Natural killer cell treated with Interleukin-12 subunit alpha and Interleukin-12 subunit beta and Interleukin-15 and Interleukin-18, amount 100 ng/mL, for 72 hours (primary cell): ENCODE data around the gene GALNT2. TPM values are rescaled to one million over a fixed set of nuclear protein-coding genes. Genes with fewer than 3 reads are reported as not detected.
A peak's percentile ranks its signal among the peaks of the same experiment; 100 is the strongest.

Source experiments
- ATAC-seq, 2 donors: fragments of 150-1000 bp; cut with Tn5 transposase in 1 of 2; sonication (Bioruptor Pico), chemical (Tn5 transposase) in 1 of 2; 2 replicates each; pipeline ENCODE4 v1.10.0; 2021
- DNase-seq: peaks from one replicate; pipeline ENCODE4 v3.0.0; 2022; ENCODE audit warnings: low spot score
- H3K27ac Mint-ChIP-seq, 2 donors: 1 replicate in 1 of 2; 2 replicates in 1 of 2; pipeline ENCODE4 v1.8.0; 2022; ENCODE audit warnings: mixed read lengths in 2 of 2, mild to moderate bottlenecking in 1 of 2, moderate library complexity in 1 of 2
- H3K27me3 Mint-ChIP-seq, 2 donors: 1 replicate in 1 of 2; 2 replicates in 1 of 2; pipeline ENCODE4 v1.8.0; 2022; ENCODE audit warnings: mixed read lengths in 2 of 2
- H3K36me3 Mint-ChIP-seq: one replicate; pipeline ENCODE4 v1.8.0; 2022; ENCODE audit warnings: mixed read lengths
- H3K4me1 Mint-ChIP-seq, 2 donors: 1 replicate in 1 of 2; 2 replicates in 1 of 2; pipeline ENCODE4 v1.8.0; 2022; ENCODE audit warnings: low read depth in 2 of 2, mixed read lengths in 2 of 2, mild to moderate bottlenecking in 1 of 2
- H3K4me3 Mint-ChIP-seq: one replicate; pipeline ENCODE4 v1.8.0; 2022; ENCODE audit warnings: mixed read lengths
- H3K9me3 Mint-ChIP-seq: 2 replicates; pipeline ENCODE4 v1.8.0; 2022; ENCODE audit warnings: mixed read lengths
- total RNA-seq, 2 donors: library from RNA; stranded (reverse); gene quantifications; one replicate each; pipeline ENCODE4 v1.2.3, GENCODE V29; 2022

The GALNT2 gene
- total RNA-seq, 2 donors from 2014 or later = 37.7 to 51.5 TPM

DNA sequence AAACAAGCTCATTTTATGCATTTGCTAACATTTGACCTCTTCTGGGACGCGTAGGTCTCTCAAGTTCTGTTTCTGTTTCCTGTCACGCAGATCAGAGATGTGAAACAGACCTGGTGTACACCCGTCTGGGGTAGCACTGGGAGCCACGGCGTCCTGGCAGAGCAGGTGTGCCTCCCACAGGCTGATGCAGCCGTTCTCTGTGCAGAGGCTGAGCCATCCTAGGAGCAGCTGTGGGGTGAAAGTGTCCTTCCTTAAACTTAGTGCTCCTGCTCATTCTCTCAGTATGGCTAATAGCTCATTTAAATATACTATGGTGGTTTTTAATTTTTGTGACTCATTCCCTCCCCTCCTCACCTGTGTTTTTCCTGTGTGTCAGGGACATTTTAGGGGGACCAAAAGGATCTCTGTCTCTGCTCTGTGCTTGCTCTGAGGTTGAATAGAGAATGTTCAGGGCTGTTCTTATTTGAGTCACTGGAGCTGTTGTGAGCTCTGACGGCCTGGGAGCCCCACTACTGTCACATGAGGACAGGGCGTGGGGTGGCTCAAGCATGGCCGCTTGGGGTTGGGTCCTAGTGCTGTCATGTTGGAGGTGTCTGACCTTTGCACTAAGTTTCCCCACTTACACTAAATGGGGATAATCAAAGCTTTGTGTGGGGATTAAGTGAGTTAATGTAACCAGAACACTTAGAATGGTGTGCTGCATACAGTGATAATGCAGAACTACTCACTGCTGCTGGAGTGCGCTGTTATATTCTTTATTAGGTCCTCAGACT, 43.0 kb downstream of the GALNT2 start:
- no peaks in the 10 kb centered on the region for H3K27me3 Mint-ChIP-seq
- H3K36me3 Mint-ChIP-seq = no peaks in the 10 kb centered on the region
- DNase-seq (peak; percentile 61), ATAC-seq (peak; percentile 49 to 73)
- H3K9me3 Mint-ChIP-seq = no peaks in the 10 kb centered on the region
- peak overlapping the region; percentile 49 for H3K4me3 Mint-ChIP-seq
- H3K4me1 Mint-ChIP-seq = peaks cover 61 to 72% of the 10 kb centered on the region in 2 donors
- peak overlapping the region; percentile 9 to 81 for H3K27ac Mint-ChIP-seq

DNA sequence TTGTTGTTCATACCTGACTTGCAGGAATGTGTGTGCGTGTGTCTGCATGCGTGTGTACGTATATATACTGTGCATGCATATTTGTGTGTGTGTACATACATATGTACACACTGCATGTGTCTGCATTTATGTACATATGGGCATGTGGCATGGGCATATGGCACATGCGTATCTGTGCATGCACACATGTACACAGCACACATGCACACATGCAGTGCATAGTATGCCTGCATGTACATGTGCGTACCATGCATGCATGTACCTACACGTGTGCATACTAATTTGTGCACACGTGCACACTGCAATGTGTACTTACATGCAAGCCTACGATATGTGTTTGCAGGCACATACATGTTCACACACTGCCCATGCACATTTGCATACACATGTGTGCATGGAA, 43.9 kb downstream of the GALNT2 start:
- no peaks in the 10 kb centered on the region for H3K9me3 Mint-ChIP-seq
- H3K36me3 Mint-ChIP-seq = peaks cover 4% of the 10 kb centered on the region
- no peaks in the 10 kb centered on the region for H3K27me3 Mint-ChIP-seq
- no peak overlapping the region for H3K27ac Mint-ChIP-seq
- no peak overlapping the region for H3K4me3 Mint-ChIP-seq
- DNase-seq (peak; percentile 3), ATAC-seq (no peak)
- H3K4me1 Mint-ChIP-seq = peaks cover 52 to 67% of the 10 kb centered on the region in 2 donors

- no peak for ATAC-seq
- H3K9me3 Mint-ChIP-seq = no peaks in the 10 kb centered on the region
- no peaks in the 10 kb centered on the region for H3K27me3 Mint-ChIP-seq
Measured at GRCh38 chr1:230112131-230112701, 45.2 kb downstream of the GALNT2 start.

DNA sequence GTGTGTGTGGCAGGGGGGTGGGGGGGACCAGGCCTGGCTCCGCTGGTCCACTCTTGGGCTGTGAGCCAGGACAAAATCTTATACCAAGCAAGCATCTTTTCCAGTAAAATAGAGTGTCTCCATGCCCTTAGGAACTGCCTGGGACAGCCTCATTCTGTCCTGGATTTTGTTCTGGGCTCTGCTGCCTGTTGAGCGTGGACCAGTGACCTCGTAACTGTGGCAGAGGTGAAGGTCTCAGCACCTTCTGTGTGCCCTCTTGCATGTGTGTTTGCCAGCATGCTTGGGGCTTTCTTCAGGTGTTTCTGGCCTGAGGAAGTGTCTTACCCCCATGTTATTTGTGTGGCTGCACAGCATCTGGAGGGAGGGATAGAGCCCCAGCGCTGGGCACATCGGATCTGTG, 45.7 kb downstream of the GALNT2 start:
- peaks cover 5% of the 10 kb centered on the region for H3K36me3 Mint-ChIP-seq
- H3K4me3 Mint-ChIP-seq = no peak overlapping the region
- peak; percentile 26 for DNase-seq
- peak overlapping the region in 1 of 2 donors; percentile 50 for H3K27ac Mint-ChIP-seq
- peaks cover 41 to 56% of the 10 kb centered on the region in 2 donors for H3K4me1 Mint-ChIP-seq
- no peak for ATAC-seq
- H3K9me3 Mint-ChIP-seq = no peaks in the 10 kb centered on the region
- H3K27me3 Mint-ChIP-seq = no peaks in the 10 kb centered on the region

More at GRCh38 chr1:230112131-230112701, 45.2 kb downstream of the GALNT2 start:
- Mint-ChIP-seq H3K27ac (peak overlapping the region in 1 of 2 donors; percentile 50), H3K4me3 (no peak overlapping the region), H3K4me1 (peaks cover 44 to 58% of the 10 kb centered on the region in 2 donors), H3K36me3 (peaks cover 5% of the 10 kb centered on the region)
- no peak for DNase-seq

DNA sequence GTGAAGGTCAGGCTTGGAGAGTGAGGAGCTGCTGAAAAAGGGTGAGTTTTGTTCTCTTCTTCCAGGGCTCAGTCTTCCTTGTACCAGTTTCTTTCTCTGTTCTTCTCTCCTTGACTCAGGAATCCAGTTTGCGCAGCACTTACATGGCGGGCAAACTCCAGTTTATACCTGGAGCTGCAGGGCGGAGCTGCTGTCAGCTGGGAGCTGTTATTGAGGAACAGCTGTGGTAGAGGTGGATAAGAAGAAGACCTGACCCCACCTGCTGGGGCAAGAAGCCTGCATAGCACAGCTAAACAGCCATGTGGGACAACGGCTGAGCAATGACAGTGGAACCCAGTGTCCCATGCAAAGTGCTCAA, 46.2 kb downstream of the GALNT2 start:
- Mint-ChIP-seq H3K36me3 (peaks cover 5% of the 10 kb centered on the region), H3K4me3 (no peak overlapping the region), H3K27ac (peak overlapping the region in 1 of 2 donors; percentile 50), H3K27me3 (no peaks in the 10 kb centered on the region), H3K4me1 (peaks cover 41 to 58% of the 10 kb centered on the region in 2 donors), H3K9me3 (no peaks in the 10 kb centered on the region)
- DNase-seq = no peak
- ATAC-seq = no peak

DNA sequence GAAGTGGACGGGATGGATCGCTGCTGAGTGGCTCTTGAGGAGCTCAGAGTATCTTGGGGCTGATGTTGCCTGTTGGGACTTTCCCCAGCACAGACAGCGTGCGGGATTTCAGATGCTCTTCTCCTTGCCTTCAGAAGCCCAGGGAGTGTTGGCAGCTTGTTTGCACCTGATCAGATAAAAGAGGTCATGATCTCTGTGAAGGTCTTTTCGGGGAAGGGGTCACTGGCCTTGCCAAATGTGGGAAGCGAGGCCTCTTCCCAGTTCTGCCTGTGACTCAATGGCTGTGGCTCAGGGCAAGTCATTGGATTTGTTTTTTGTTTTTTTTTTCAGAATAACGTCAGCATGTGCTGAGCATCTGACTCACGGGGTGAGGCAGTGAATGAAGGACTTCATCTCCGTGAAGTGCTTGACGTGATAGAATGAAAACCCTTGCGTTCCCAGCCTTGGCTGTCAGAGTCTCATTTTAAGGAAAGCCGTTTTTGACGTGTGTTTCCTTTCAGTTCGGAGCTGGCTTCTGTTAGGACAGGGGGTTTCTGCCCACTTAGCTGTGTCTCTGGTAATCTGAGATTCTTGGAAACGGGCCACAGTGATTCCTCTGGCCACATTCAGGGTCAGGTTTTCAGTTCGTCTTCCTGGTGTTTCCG, 46.7 kb downstream of the GALNT2 start:
- Mint-ChIP-seq H3K27ac (peak overlapping the region in 1 of 2 donors; percentile 53), H3K36me3 (peaks cover 5% of the 10 kb centered on the region), H3K9me3 (no peaks in the 10 kb centered on the region), H3K4me1 (peaks cover 41 to 57% of the 10 kb centered on the region in 2 donors), H3K4me3 (no peak overlapping the region), H3K27me3 (no peaks in the 10 kb centered on the region)
- peak; percentile 32 for DNase-seq
- no peak for ATAC-seq

DNA sequence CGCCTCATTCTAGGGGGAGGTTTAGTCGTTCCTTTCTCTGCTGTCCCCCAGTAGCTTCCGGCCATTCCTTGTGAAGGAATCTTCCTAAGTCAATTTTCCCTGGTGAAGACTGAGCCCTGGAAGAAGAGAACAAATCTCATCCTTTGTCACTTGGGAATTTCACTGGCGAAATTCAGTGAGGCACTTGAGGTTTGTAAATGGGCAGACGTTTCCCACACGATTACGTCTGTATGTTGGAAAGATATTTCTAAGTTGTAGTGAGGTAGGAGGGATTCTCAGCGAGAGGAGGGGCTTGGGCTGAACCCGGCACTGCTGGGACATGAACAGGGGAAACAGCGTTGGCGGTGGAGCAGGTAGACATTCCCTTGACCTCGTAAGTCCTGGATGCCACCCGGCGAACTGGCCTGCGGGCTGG, 47.2 kb downstream of the GALNT2 start:
- ATAC-seq (no peak), DNase-seq (peak; percentile 60)
- Mint-ChIP-seq H3K27ac (peak overlapping the region in 1 of 2 donors; percentile 53), H3K36me3 (peaks cover 5% of the 10 kb centered on the region), H3K4me3 (no peak overlapping the region), H3K9me3 (no peaks in the 10 kb centered on the region), H3K4me1 (peaks cover 42 to 55% of the 10 kb centered on the region in 2 donors), H3K27me3 (no peaks in the 10 kb centered on the region)

DNA sequence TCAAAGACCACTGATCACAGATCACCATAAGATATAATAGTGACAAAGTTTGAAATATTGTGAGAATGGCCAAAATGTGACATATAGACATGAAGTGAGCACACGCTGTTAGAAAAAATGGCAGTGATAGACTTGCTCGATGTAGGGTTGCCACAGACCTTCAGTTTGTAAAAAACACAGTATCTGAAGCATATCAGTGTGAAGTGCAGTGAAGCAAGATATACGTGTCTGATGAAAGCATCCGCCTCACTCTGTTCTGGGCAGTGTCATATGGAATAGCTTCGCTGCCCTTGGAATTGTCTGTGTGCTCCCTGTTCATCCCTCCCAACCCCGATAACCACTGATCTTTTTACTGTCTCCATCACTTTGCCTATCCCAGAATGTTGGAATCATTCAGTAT, 50.7 kb downstream of the GALNT2 start:
- no peaks in the 10 kb centered on the region for H3K27me3 Mint-ChIP-seq
- no peak overlapping the region for H3K27ac Mint-ChIP-seq
- peaks cover 46 to 53% of the 10 kb centered on the region in 2 donors for H3K4me1 Mint-ChIP-seq
- ATAC-seq = no peak
- peak; percentile 16 for DNase-seq
- H3K9me3 Mint-ChIP-seq = no peaks in the 10 kb centered on the region
- peaks cover 11% of the 10 kb centered on the region for H3K36me3 Mint-ChIP-seq
- no peak overlapping the region for H3K4me3 Mint-ChIP-seq

DNA sequence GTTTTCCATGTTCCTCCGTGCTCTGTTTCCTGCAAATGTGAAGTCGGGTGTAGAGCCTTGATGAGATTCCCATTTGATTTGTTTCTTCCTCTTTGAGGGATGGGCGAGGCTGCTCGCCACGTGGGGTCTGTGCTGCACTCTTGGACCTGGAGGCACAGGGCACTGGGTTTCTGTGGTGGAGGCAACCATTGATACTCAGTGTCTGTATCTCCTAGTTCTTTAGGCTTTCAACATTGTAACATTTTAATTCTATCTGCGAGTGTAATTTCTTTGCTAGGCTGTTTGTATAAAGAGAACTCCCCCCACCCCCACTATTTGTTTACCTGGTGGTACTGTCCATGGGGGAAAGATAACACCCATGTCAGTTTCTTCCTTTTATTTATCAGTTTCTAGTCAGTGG, 52.3 kb downstream of the GALNT2 start:
- DNase-seq (no peak), ATAC-seq (no peak)
- H3K4me3 Mint-ChIP-seq = no peak overlapping the region
- peaks cover 11% of the 10 kb centered on the region for H3K36me3 Mint-ChIP-seq
- peaks cover 57 to 58% of the 10 kb centered on the region in 2 donors for H3K4me1 Mint-ChIP-seq
- H3K9me3 Mint-ChIP-seq = no peaks in the 10 kb centered on the region
- no peak overlapping the region for H3K27ac Mint-ChIP-seq
- H3K27me3 Mint-ChIP-seq = no peaks in the 10 kb centered on the region

DNA sequence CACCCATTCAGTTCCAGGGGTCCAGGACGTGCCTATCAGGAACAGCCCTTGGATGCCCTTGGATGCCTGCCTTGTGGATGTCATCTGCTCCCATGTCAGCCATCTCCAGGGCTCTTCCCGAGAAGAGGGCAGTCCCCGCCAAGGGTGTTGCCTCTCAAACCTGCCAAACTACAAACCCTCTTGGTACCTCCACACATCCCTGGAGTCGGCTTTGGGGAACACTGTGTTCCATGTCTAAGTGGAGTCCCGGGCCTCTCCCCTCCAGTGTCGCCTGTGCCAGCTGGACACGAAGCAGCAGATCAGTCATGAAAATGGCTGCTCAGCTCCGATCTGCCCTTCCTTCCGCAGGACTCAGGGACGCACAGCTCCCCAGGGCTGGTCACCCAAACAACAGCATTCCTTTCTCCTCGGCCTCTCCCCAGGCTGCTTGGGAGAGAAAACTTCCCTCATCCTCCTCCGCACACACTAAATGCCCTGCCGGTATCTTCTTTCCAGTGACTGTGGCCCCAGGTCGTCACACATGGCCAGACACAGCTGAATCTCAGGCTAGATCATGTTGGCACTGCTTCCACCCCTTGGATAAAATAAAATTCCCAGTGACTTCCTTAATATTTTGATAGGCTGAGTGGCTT, 53.4 kb downstream of the GALNT2 start:
- peaks cover 64 to 67% of the 10 kb centered on the region in 2 donors for H3K4me1 Mint-ChIP-seq
- no peaks in the 10 kb centered on the region for H3K9me3 Mint-ChIP-seq
- H3K36me3 Mint-ChIP-seq = peaks cover 11% of the 10 kb centered on the region
- DNase-seq (peak; percentile 51), ATAC-seq (no peak)
- no peak overlapping the region for H3K4me3 Mint-ChIP-seq
- H3K27ac Mint-ChIP-seq = peak overlapping the region in 1 of 2 donors; percentile 73
- H3K27me3 Mint-ChIP-seq = no peaks in the 10 kb centered on the region

GRCh38 chr1:230120921-230121381, 53.9 kb downstream of the GALNT2 start:
- peak overlapping the region in 1 of 2 donors; percentile 73 for H3K27ac Mint-ChIP-seq
- ATAC-seq = no peak
- H3K4me3 Mint-ChIP-seq = no peak overlapping the region
- H3K36me3 Mint-ChIP-seq = peaks cover 8% of the 10 kb centered on the region
- DNase-seq = peak; percentile 44
- H3K4me1 Mint-ChIP-seq = peaks cover 67 to 73% of the 10 kb centered on the region in 2 donors
- H3K27me3 Mint-ChIP-seq = no peaks in the 10 kb centered on the region
- no peaks in the 10 kb centered on the region for H3K9me3 Mint-ChIP-seq

GRCh38 chr1:230121950-230122349, 54.9 kb downstream of the GALNT2 start:
- peak overlapping the region in 1 of 2 donors; percentile 16 for H3K27ac Mint-ChIP-seq
- H3K4me3 Mint-ChIP-seq = no peak overlapping the region
- H3K36me3 Mint-ChIP-seq = peaks cover 6% of the 10 kb centered on the region
- H3K27me3 Mint-ChIP-seq = no peaks in the 10 kb centered on the region
- H3K4me1 Mint-ChIP-seq = peaks cover 75 to 82% of the 10 kb centered on the region in 2 donors
- no peak for DNase-seq
- ATAC-seq = no peak
- no peaks in the 10 kb centered on the region for H3K9me3 Mint-ChIP-seq

- Mint-ChIP-seq H3K4me3 (peak overlapping the region; percentile 19), H3K27me3 (no peaks in the 10 kb centered on the region), H3K9me3 (no peaks in the 10 kb centered on the region), H3K27ac (peak overlapping the region in 1 of 2 donors; percentile 16), H3K36me3 (peaks cover 6% of the 10 kb centered on the region), H3K4me1 (peaks cover 74 to 81% of the 10 kb centered on the region in 2 donors)
- DNase-seq = peak; percentile 26
- no peak for ATAC-seq
Measured at GRCh38 chr1:230122366-230123279, 55.6 kb downstream of the GALNT2 start.
